GM23338 (cell line): ENCODE data around the gene SMAD3. TPM values are rescaled to one million over a fixed set of nuclear protein-coding genes. Genes with fewer than 3 reads are reported as not detected.

Source experiments
- ATAC-seq: fragments of 200-7000 bp; cut with Tn5 transposase; 3 replicates; pipeline ENCODE4 v1.9.1; 2020
- DNase-seq: peaks from one replicate; pipeline ENCODE4 v3.0.0-alpha.2; 2015; ENCODE audit warnings: low spot score
- H2AFZ ChIP-seq: fragments of 200-600 bp; sonication (generic); 2 replicates; pipeline ENCODE4 v1.8.0; 2016; ENCODE audit warnings: antibody characterized with exemption, mild to moderate bottlenecking, moderate library complexity
- H3F3A ChIP-seq: fragments of 200-600 bp; sonication (generic); replicated peaks from 2 replicates; pipeline ENCODE4 v1.8.0; 2017; ENCODE audit warnings: antibody characterized with exemption, mixed run types, low read depth
- H3K27ac ChIP-seq: fragments of 200-600 bp; sonication (generic); 2 replicates; pipeline ENCODE4 v1.6.1; 2016; ENCODE audit warnings: low read depth
- H3K27me3 ChIP-seq: fragments of 200-600 bp; sonication (generic); 2 replicates; pipeline ENCODE4 v1.8.0; 2016; ENCODE audit warnings: mild to moderate bottlenecking, mixed run types, moderate library complexity; ENCODE audit not compliant: insufficient read depth
- H3K36me3 ChIP-seq: fragments of 200-600 bp; sonication (generic); 2 replicates; pipeline ENCODE4 v1.8.0; 2016; ENCODE audit warnings: mild to moderate bottlenecking; ENCODE audit not compliant: insufficient read depth
- H3K4me1 ChIP-seq: fragments of 200-600 bp; sonication (generic); 2 replicates; pipeline ENCODE4 v1.8.0; 2016; ENCODE audit warnings: mild to moderate bottlenecking, moderate library complexity; ENCODE audit not compliant: insufficient read depth
- H3K4me2 ChIP-seq: fragments of 200-600 bp; sonication (generic); 2 replicates; pipeline ENCODE4 v1.7.1; 2017; ENCODE audit warnings: mixed run types
- H3K4me3 ChIP-seq: fragments of 200-600 bp; sonication (generic); 2 replicates; pipeline ENCODE4 v1.6.1; 2016; ENCODE audit warnings: mixed run types
- H3K79me2 ChIP-seq: fragments of 200-600 bp; sonication (generic); replicated peaks from 2 replicates; pipeline ENCODE4 v1.8.0; 2017; ENCODE audit warnings: mild to moderate bottlenecking; ENCODE audit not compliant: insufficient read depth
- H3K9me2 ChIP-seq: fragments of 200-600 bp; sonication (generic); 2 replicates; pipeline ENCODE4 v1.8.0; 2017; ENCODE audit not compliant: insufficient read depth
- H4K20me1 ChIP-seq: fragments of 200-600 bp; sonication (generic); replicated peaks from 2 replicates; pipeline ENCODE4 v1.8.0; 2017; ENCODE audit warnings: mild to moderate bottlenecking; ENCODE audit not compliant: insufficient read depth
- H3K27ac Mint-ChIP-seq: 2 replicates; pipeline ENCODE4 v1.8.0; 2020; ENCODE audit warnings: inconsistent platforms, mild to moderate bottlenecking, moderate library complexity, mixed read lengths
- H3K27me3 Mint-ChIP-seq: 3 replicates; pipeline ENCODE4 v1.8.0; 2022; ENCODE audit warnings: low read depth, mild to moderate bottlenecking, moderate library complexity, mixed read lengths, inconsistent platforms; ENCODE audit not compliant: insufficient read depth, poor library complexity
- H3K36me3 Mint-ChIP-seq: 3 replicates; pipeline ENCODE4 v1.8.0; 2021; ENCODE audit warnings: low read depth, mild to moderate bottlenecking, inconsistent platforms, moderate library complexity, mixed read lengths
- H3K4me1 Mint-ChIP-seq: 3 replicates; pipeline ENCODE4 v1.8.0; 2020; ENCODE audit warnings: mild to moderate bottlenecking, inconsistent platforms, mixed read lengths
- H3K4me3 Mint-ChIP-seq: 3 replicates; pipeline ENCODE4 v1.8.0; 2021; ENCODE audit warnings: moderate library complexity, mild to moderate bottlenecking, inconsistent platforms, mixed read lengths
- H3K9me3 Mint-ChIP-seq: 3 replicates; pipeline ENCODE4 v1.8.0; 2020; ENCODE audit warnings: moderate library complexity, mild to moderate bottlenecking, inconsistent platforms, mixed read lengths
- CREB1 ChIP-seq: fragments of 250-450 bp; sonication (Bioruptor Pico); IDR thresholded peaks from 2 replicates; pipeline ENCODE4 v1.5.0; 2020; ENCODE audit warnings: low read depth, mild to moderate bottlenecking, moderate library complexity
- CTCF ChIP-seq, 2 experiments: fragments of 200-600 bp in 1 of 2; sonication (generic) in 1 of 2; conservative IDR thresholded peaks; 2 replicates each; pipeline versions ENCODE4 v1.5.1 to v1.6.1; 2016 to 2017; ENCODE audit warnings: antibody characterized with exemption in 2 of 2, low read depth in 2 of 2, mild to moderate bottlenecking in 2 of 2, moderate library complexity in 1 of 2
- ETS1 ChIP-seq: IDR thresholded peaks from 2 replicates; pipeline ENCODE4 v1.6.1; 2016; ENCODE audit warnings: antibody characterized with exemption
- EZH2 ChIP-seq: fragments of 200-600 bp; sonication (generic); IDR thresholded peaks from one replicate; pipeline ENCODE4 v1.8.0; 2017; ENCODE audit warnings: antibody characterized with exemption, mild to moderate bottlenecking, low read depth; ENCODE audit not compliant: unreplicated experiment
- EZH2phosphoT487 ChIP-seq: fragments of 200-600 bp; sonication (generic); IDR thresholded peaks from one replicate; pipeline ENCODE4 v1.8.1; 2018; ENCODE audit warnings: antibody characterized with exemption; ENCODE audit not compliant: unreplicated experiment
- JUNB ChIP-seq: IDR thresholded peaks from one replicate; pipeline ENCODE4 v1.6.1; 2016; ENCODE audit warnings: antibody characterized with exemption; ENCODE audit not compliant: unreplicated experiment
- NANOG ChIP-seq: IDR thresholded peaks from 2 replicates; pipeline ENCODE4 v1.6.1; 2016; ENCODE audit warnings: antibody characterized with exemption, borderline replicate concordance
- POLR2AphosphoS5 ChIP-seq: IDR thresholded peaks from 2 replicates; pipeline ENCODE4 v1.6.1; 2016; ENCODE audit warnings: antibody characterized with exemption, low read depth
- REST ChIP-seq: IDR thresholded peaks from one replicate; pipeline ENCODE4 v1.6.1; 2018; ENCODE audit warnings: antibody characterized with exemption; ENCODE audit not compliant: unreplicated experiment
- STAT1 ChIP-seq: IDR thresholded peaks from one replicate; pipeline ENCODE4 v1.6.1; 2016; ENCODE audit warnings: antibody characterized with exemption; ENCODE audit not compliant: unreplicated experiment
- ZNF114 ChIP-seq: fragments of 250-450 bp; sonication (Bioruptor Pico); IDR thresholded peaks from 2 replicates; pipeline ENCODE4 v1.5.0; 2020; ENCODE audit warnings: mild to moderate bottlenecking, moderate library complexity
- ZNF331 ChIP-seq: fragments of 250-450 bp; sonication (Bioruptor Pico); IDR thresholded peaks from 2 replicates; pipeline ENCODE4 v1.5.0; 2020; ENCODE audit warnings: low read depth, mild to moderate bottlenecking, moderate library complexity
- ZNF462 ChIP-seq: fragments of 250-450 bp; sonication (Bioruptor Pico); IDR thresholded peaks from 2 replicates; pipeline ENCODE4 v1.5.0; 2020; ENCODE audit warnings: mild to moderate bottlenecking, moderate library complexity
- polyA plus RNA-seq: library from polyadenylated mRNA; unstranded; fragments of >200 nt; fragmentation: Nextera tagmentation; extraction: Ambion mirVana; gene quantifications from 2 replicates; pipeline ENCODE4 v1.2.1, GENCODE V29; 2016
- total RNA-seq: library from RNA; depleted of rRNA; stranded (reverse); fragments of >200 nt; shearing (Covaris generic); gene quantifications from 2 replicates; pipeline ENCODE4 v1.2.3, GENCODE V29; 2014

Gene SMAD3
- total and polyA plus RNA-seq, 2 experiments from 2014 or later, result 4.9 to 11.6 TPM

GRCh38 chr15:67103432-67103831, 38.0 kb downstream of the SMAD3 start:
- no peak overlapping the region for H3K4me3 Mint-ChIP-seq
- Histone ChIP-seq H3K27ac (no peak overlapping the region), H3K4me2 (no peak overlapping the region), H4K20me1 (no peaks in the 10 kb centered on the region), H3K79me2 (peaks cover 25% of the 10 kb centered on the region), H3K4me1 (peaks cover 3% of the 10 kb centered on the region; the same call in 1 of the 2 replicates), H3K4me3 (no peak overlapping the region), H3K27me3 (no peaks in the 10 kb centered on the region), H2AFZ (no peak overlapping the region), H3K36me3 (no peaks in the 10 kb centered on the region), H3K9me2 (no peaks in the 10 kb centered on the region), H3F3A (no peaks in the 10 kb centered on the region)
- DNase-seq (no peak), ATAC-seq (no peak)
- no peak overlapping the region for H3K27ac Mint-ChIP-seq
- no peaks in the 10 kb centered on the region for H3K36me3 Mint-ChIP-seq
- no peaks in the 10 kb centered on the region for H3K27me3 Mint-ChIP-seq
- TF ChIP-seq ETS1 (no peak), JUNB (no peak), NANOG (no peak), EZH2phosphoT487 (no peak), CTCF (conservative IDR thresholded peaks at IDR 0.05; ENCODE audit: low read depth in 2 of 2) (no peak), POLR2AphosphoS5 (no peak), EZH2 (no peak), STAT1 (no peak), ZNF114 (no peak), REST (no peak), ZNF331 (no peak), CREB1 (CRISPR knock-in tag) (no peak), ZNF462 (CRISPR knock-in tag) (no peak)
- H3K9me3 Mint-ChIP-seq, result no peaks in the 10 kb centered on the region
- H3K4me1 Mint-ChIP-seq, result peaks cover 23% of the 10 kb centered on the region
